Activated T-cell treated with anti-CD3 and anti-CD28 coated beads, Interleukin-2, amount 50 U/mL, for 1 hour (primary cell): ENCODE measurements around the gene COL4A4.

ENCODE experiments used
- DNase-seq: peaks from one replicate; pipeline ENCODE4 v3.0.0-alpha.2; 2020

Gene COL4A4

DNA sequence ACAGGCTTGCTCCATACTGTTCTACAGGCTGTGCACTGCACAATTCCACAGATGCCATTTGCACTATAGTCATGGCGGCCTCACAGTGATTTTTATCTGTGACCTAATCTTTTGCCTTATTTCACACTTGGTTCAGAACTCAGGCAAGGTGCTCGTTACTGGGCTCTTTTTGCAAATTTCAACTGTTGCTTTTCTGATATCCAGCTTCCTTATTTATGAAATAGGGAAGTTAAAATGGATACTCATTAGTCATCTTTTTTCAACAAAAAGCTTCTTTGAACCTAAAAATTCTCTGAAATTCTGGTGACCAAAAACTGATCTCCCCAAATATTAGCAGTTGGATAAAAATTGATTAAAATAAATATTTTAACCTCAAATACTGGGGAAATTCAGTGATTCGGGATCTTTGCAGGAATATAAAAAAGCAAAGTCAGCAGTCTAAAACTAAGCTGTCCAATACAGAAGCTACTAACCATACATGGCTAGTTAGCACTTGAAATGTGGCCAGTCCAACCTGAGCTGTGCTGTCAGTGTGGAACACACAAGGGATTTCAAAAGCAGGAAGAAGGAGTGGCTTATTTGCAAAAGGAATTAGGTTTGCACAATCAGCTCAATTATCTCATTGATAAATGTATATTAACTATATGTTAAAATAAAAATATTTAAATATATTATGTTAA, 134.4 kb downstream of the COL4A4 start:
- no peak for DNase-seq

DNA sequence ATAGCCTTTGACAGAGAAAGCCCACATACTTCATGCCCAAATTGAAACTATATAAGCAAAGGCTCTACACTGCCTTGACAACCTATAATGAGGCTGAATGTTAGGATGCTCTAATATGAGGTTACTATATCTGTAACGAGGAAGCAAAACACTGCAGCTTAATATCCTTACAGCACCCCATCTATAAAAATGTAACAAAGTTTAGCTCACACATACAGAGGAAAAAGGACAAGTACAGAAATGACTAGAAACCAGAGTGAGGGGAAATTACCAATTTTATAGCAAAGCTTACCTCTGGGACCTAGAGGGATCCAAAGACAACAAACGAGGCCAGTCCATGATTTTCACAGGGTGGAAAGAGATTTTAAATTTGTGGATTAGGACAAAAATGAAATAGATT, 138.5 kb downstream of the COL4A4 start:
- DNase-seq = no peak

DNA sequence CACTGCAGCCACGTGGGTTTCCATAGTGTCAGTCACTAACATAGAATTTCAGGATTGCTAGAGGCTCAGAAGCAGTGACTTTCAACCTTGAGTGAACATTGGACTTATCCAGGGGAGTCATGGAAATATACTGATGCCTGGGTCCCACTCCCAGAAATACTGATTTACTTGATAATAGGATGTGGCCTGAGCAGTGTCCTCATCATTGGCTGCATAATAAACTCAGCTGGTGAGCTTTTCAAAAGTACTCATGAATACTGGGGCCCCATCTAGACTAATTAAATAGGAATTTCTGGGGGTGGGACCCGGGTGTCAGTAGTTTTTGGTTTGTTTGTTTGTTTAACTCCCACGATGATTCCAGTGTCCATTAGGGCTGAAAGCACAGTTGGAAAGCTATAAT, 141.4 kb downstream of the COL4A4 start:
- DNase-seq = no peak

DNA sequence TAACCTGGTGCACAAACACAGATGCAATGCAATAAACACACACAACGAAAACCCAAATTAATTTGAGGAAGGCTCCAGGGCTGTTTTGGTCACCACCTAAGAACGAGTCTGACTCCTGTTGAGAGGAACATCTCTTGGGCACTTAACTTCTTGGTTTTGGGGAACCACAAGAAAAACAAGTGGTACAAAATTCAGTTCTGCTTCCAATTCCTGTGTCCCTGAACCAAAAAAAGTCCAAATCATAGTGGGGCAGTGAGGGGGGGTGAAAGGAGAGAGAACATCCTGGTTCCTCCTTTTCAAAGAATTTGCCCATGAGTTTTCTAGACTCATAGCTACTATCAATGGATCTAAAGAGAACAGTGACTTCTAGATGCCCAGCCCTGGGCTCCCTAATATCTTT, 143.6 kb downstream of the COL4A4 start:
- no peak for DNase-seq

DNA sequence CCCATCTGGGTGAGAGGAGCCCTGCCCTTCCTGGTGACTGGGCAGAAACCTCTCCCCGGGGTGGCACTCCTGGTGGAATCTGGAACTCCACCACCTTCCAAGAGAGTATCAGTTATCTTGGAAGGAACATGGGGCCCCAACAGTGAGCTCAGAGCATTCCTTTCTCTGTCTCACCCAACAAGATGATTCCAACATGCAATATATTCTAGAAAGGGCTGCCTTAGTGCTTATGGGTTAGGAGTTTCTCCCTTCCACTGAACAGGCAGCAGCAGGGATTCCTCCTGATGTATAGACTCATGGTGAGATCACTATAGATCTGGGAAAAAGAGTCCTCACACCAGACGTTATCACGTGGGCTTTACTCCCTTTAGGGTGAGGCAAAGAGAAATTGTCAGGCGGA, 147.1 kb downstream of the COL4A4 start:
- DNase-seq = no peak

DNA sequence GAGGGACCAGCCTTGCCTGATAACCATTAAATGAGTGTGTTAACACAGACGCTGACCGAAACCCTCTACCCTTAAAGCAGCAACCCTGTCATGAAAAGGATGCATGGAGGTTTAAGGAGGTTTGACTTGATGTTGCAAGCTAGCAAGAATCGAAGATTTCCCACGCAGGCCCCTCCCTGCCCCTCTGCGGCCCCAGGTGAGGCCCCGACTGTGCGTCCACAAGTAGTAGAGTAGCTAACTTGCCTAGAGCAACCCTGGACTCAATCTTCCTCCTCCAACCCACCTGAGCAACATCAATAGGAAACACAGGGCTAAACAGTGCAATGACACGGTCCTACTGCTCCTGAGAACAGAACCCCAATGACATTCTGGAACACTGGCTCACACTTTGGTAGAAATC, 150.1 kb downstream of the COL4A4 start:
- DNase-seq = no peak

DNA sequence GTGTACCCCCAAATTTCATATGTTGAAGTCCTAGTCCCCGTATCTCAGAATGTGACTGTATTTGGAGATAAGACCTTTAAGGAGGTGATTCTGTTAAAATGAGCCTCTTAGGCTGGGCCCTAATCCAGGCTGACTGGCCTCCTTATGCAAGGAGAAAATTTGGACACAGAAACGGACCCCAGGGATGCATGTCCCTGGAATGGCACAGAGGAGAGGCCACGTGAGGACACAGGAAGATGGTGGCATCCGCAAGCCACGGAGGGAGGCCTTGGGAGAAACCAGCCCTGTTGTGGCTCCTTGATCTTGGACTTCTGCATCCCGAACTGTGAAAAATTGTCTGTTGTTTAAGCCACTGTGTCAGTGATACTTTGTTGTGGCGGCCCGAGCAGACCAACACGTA, 150.7 kb downstream of the COL4A4 start:
- no peak for DNase-seq

DNA sequence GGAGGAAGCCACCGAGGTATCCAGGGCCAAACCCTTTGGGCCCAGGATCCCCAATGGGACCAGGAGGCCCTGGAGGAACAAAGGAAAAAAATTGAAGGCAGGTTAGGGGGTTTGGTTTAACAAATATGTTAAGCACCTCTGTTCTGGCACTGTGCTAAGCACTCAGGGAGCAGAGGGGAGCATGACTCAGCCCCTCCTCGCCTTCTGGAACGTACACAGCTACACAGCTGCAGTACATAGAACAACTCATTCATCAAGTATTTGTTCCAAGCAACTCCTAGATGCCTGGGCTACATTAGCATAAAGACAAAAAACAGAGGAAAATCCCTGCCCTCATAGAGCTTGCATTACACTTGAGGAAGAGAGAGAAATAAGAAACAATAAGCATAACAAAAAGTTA, 153.6 kb downstream of the COL4A4 start:
- DNase-seq = no peak

DNA sequence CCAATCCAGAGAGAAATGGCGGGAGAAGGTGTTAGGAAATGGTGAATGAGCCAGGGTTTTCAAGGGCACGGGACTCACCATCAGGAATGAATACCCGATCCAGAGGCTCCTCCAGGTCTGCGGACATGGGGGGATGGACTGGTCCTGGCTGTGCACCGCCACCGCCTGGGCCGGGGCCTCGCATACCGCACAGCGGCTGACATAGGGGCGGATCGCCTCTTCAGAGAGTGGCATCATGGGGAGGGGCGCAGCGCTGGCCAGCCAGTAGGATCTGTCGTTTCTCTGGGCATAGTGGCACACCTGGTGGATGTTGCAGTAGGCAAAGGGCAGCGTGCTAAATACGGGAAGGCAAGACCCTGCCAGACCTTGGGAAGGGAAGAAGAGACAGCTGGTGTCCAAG, 156.1 kb downstream of the COL4A4 start:
- DNase-seq = no peak

DNA sequence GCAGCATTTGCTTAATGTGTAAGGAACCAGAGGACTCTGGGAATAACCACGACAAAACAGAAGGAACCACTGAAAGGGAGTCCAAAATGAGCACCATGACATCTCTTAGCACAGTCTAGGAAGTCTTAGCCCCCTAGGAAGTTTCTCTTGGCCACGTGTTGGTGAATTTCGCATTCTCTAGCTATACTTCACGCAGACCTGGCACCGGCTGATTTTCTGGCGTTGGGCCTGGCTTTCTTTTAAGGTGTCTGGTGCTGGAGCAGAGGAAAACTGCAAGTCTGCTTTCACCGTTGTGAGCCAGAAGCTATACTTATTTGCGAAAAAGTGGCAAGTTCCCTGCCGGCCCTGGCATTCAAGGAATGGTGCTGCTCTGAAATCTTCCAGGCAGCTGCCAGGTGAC, 156.9 kb downstream of the COL4A4 start:
- DNase-seq = no peak

DNA sequence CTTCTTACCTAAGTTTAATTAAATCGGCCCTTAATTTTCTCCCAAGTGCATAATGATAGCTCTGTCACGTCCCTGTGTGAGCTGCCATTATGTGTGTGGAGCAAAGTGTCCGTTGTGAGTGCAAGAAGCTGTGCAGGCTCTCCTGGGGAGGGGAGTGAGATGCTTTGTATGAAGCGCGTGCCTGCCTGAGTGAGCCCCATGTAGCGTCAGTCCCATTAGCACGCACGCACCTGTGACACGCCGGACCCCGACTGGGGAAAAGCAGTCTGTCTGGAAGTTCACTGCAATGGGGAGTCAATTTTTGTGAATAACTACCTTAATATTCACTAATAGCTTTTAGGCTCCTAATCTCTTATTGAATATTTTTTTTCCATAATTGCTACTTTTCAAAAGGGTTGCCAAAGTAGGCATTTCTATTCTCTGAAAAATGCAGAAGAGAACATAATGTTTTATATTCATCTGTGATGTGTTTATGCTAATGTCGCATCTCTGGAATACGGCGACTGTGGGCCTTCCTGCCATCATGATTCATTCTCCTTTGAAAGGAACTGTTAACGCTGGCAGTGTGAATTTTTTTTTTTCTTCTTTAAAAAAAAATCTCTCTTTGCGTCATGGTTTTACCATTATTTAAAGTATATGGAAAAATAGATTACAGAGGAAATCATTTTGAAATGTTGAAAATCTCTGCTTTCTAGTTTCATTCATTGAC, 157.7 kb downstream of the COL4A4 start:
- DNase-seq = no peak

DNA sequence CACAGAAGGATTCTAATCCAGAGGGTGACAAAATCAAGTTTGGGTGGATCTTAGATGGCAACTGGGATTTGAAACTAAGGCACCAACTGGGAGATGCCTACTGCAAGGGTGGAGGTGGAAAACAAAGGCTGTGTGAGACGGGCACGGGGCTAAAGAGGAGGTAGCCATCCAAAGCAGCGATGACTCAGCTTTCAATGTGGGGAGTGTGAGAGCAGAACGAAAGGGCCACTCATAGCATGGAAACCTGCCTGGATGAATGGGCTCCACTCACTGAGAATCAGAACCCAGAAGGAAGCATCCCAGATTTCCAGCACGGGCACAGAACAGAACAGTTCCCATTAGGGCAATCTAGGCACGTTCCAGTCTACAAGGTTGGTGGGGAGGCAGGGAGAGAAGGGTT, 159.5 kb downstream of the COL4A4 start:
- no peak for DNase-seq

DNA sequence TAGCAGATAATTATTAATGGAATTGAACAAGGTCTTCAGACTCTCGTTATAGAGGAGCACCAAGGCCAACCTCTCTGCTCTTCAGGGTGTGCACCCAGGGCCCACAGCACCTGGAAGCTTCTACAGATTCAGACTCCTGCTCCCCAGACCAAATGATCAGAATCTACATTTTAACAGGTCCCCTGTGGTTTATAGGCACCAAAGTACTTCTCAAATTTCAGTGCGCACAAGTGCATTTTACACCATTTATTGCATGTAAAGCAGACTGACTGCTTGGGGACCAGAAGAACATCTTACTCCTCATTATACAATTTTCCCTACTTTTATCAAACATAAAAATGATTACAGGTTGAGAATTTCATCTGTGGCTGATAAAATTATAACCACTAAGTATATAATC, 163.9 kb downstream of the COL4A4 start:
- DNase-seq = no peak

DNA sequence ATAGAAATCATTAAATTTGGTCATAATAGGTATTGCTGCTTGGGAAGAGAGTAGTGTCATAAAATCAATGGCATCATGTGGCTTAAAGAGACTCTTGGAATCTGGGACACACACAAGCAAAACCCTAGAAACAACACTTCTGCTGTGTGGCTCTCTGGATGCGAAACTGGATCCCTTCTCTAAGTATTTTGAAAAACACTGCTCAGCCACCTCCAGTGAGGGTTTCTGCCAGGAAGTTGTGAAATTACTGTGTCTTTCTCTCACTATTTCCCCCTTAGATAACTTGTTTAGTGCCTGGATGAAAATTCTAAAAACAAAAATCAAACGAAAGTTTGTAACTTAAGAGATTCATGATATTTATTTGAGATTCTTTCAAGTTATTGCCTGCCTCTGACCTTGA, 164.3 kb downstream of the COL4A4 start:
- DNase-seq = no peak

DNA sequence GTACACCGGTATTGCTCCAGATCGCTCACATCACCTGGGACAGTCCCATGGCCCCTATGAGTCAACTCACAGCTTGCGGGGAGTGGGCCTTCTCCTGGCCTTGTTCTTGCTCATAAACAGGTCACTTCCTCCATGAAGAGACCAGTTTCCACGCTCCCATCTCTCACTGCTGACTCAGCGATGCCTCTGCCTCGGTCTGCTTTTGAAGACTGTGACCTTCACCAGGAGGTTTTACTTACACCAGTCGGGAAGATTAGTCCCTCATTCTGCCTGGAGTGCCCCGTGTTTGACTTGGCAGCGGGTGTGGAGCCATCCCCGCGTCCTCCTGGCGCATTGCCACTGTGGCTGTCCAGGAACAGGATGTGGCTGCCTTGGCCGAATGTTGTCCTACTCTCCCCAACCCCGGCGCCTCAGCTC, 168.4 kb downstream of the COL4A4 start:
- no peak for DNase-seq

DNA sequence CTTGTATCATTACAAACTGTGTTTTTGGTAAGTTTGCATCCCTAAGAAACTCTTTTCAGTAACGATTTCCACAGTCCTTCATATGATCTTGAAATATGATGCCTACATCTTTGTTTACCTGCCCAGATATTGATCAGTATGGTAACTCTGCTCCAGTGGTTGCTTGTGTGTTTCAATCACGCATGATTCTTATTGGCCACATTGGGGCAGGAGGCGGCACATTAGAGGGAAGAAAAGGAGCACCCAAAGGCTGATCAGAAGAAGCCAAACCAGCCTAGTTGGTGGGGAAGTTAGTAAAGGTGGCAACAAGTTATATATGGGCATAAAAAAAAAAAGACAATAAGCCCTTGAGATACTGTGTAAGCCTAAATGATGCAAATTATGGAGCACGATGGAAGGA, 169.2 kb downstream of the COL4A4 start:
- no peak for DNase-seq

DNA sequence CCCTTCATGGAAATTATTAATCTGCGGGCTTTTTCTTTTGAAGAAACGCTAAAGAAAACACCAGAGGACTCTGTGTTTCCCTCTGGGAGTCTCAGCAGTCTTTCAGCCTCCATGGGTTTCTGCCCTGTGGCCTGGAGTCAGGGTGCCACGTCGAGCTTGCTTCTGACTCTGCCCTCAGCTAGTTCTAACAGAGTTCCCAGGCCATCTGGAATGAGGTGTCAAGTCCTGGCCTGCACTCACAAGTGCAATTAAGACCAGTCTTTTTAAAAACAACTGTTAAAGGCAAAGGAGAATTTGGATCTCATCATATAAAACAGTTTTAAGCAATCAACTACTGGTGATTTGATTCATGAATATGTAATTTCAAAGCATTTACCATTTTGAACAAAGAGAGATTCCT, 170.8 kb downstream of the COL4A4 start:
- DNase-seq = no peak

DNA sequence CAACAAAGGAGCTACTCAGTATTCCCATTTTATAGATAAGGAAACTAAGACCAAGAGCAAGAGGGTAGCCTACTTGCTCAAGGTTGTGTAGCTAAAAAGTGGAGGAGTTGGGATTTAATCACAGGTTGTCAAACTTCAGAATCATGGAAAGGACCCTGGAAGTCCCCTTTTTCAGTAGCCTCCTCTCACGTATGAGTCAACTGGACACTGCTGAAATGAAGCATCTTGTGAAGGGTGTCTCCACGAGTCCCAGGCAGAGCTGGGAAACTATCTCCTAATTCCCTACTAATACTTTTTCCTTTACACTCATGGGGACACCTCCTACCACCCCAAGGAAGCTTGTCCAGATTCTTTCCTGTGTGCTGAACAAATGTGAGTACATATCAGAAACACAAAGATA, 172.3 kb downstream of the COL4A4 start:
- DNase-seq = no peak

DNA sequence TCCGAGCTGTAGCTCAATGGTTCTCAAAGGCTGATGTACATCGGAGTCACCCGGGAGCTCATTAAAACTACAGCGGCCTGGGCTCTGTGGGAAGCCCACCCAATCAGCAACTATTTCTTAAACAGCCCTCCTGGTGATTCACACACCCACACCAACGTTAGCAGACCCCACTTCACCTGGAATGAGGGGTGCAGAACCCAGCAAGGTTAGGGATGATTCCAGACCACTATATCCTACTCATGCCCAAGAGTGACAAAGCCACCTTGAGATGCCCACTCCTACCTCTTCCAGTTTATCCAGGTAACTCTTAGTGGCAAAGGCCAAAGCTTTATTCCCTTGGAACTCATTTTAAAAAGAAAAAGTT, 178.4 kb downstream of the COL4A4 start:
- no peak for DNase-seq

DNA sequence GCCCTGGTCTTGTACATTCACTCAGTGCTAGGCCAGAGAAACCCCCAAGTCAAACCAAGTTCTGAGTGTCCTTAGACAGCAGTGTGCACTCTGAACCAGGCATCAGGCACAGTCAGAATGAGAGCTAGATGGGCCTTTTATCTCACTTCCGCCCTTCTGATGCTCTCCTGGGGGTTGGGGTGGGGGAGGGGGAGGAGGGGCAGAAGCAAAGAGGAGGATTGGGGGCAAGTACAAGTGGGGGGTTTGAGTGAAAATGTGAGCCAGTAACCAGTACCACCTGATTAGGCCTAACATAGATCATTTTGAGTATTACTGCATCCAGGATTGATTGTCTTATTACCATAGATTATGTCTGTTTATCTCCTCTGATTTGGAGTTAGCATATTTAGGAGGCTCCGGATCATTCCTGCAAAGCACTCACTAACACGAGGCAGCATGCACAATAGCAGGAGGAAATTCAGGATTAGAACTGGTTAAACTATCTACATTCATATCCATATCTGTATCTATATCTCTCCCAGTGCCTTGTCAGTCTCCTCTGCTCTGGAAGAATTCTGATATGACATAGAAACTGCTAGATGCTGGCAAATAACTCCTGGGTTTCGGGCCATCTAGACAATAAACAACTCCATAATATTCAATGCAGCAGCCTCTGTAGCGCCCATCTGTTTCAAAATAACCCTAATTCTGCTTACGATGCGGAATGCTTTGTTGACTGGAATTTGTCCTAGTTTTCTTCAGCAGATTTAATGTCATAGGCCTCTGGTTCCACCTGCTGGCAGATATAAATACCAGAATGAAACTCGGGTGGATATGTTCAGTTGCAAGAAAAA, 179.0 kb downstream of the COL4A4 start:
- no peak for DNase-seq

DNA sequence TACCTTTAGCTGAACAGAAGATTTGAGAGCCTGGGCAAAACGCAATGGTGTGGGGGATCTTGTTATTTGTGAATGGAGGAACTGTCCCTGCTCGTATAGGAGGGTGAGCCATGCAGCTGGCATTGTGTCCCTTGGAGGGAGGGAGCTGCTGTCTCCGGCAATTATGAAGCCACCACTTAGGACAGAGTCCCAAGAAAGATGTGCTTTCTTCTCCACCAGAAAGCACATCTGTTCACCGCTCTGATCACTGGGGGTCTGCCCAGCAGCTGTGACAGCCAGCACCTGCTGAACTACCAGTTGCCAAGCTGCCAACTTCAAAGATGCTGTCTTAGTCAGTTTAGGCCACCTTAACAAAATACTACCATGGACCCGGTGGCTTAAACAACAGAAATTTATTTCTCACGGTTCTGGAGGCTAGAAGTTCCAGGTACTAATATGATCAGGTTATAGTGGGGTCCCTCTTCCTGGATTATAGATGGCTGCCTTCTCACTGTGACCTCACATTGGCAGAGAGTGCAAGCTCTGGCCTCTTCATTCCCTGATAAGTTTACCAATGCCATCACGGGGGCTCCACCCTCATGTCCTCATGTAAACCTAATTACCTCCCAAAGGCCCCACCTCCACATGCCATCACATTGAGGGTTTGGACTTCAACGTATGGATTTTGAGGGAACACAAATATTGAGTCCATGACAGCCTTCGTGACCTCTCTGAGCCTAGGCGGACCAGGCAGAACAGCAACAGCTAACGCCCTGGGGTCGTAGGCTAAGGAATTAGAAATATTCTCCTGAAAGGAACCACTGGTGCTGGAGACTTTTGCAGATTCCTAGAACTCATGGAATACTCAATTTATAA, 179.9 kb downstream of the COL4A4 start:
- DNase-seq = no peak

DNA sequence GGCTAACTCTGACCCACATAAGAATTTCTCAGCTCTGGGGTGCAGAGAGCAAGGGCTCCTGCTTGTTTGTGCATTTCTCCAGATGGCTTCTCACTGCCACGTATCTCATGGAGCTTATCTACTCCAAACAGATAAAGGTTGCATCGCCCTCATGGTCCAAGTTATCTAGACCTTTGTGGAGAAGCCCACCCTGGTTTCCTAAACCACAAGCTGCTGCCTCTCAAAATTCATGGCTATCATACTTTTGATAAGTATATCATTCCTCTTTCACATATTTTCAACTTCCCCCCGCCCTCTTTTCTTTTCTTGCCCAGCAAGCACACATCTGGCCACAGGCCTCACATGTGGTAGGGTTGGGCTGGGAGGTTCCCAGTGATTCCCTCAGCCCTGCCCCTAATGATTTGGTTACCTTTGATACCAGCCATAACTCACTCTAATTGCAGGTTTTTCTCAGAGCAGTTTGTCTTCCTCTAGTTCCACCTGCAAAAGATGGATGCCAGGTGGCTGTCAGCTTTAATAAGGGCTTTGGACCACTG, 182.1 kb downstream of the COL4A4 start:
- DNase-seq = no peak

DNA sequence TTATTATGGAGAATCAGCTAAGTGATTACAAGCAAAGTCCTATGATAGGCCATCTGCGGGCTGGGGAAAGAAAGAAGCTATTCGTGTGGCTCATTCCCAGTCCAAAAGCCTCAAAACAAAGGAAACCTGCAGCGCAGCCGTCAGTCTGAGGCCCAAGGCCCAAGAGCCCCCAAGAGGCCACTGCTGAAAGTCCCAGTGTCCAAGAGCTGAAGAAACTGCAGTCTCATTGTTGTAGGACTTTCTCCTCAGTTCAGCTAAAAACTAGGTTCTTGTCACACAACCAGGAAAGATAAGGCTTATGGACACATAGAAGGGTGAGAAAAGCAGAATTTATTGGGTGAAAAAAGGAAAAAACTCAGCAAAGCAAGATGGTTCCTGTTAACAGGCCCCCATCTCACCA, 185.0 kb downstream of the COL4A4 start:
- no peak for DNase-seq
